ENCODE measurements around the gene TBX10.
"Not testable (repeated sequence)": the region's sequence is repeated elsewhere in the genome, so short reads cannot be mapped to it uniquely, and the experiment has no call there.

TBX10 gene

GRCh38 chr11:67645521-67646461 is 6.2 kb upstream of the TBX10 start:
- no peak for DNase-seq (ENCODE audit: low spot score)

- no peak for DNase-seq (ENCODE audit: low spot score)
Measured at GRCh38 chr11:67644472-67645418, 5.2 kb upstream of the TBX10 start.

GRCh38 chr11:67644042-67644441 is 4.5 kb upstream of the TBX10 start:
- DNase-seq (ENCODE audit: low spot score): no peak

GRCh38 chr11:67642173-67643120 is 2.9 kb upstream of the TBX10 start:
- no peak for DNase-seq (ENCODE audit: low spot score)

GRCh38 chr11:67641338-67642172 is 2.0 kb upstream of the TBX10 start:
- no peak for DNase-seq (ENCODE audit: low spot score)

- no peak for DNase-seq (ENCODE audit: low spot score)
Measured at GRCh38 chr11:67640758-67641337, 1.3 kb upstream of the TBX10 start.

- DNase-seq (ENCODE audit: low spot score): peak; percentile 61
Measured at GRCh38 chr11:67640021-67640757, 626 bp upstream of the TBX10 start.

GRCh38 chr11:67638535-67639437 is 777 bp downstream of the TBX10 start:
- DNase-seq (ENCODE audit: low spot score): no peak

GRCh38 chr11:67637441-67637840 is 2.1 kb downstream of the TBX10 start:
- DNase-seq (ENCODE audit: low spot score): not testable (repeated sequence)

GRCh38 chr11:67636962-67637361 is 2.6 kb downstream of the TBX10 start:
- DNase-seq (ENCODE audit: low spot score): no peak

- DNase-seq (ENCODE audit: low spot score): no peak
Measured at GRCh38 chr11:67635231-67635521, 4.4 kb downstream of the TBX10 start.

- no peak for DNase-seq (ENCODE audit: low spot score)
Measured at GRCh38 chr11:67634366-67635230, 5.0 kb downstream of the TBX10 start.

GRCh38 chr11:67633758-67634365 is 5.7 kb downstream of the TBX10 start:
- DNase-seq (ENCODE audit: low spot score): no peak

GRCh38 chr11:67632982-67633755 is 6.4 kb downstream of the TBX10 start:
- DNase-seq (ENCODE audit: low spot score): no peak

GRCh38 chr11:67632175-67632981 is 7.2 kb downstream of the TBX10 start:
- no peak for DNase-seq (ENCODE audit: low spot score)

GRCh38 chr11:67631853-67632174 is 7.7 kb downstream of the TBX10 start:
- no peak for DNase-seq (ENCODE audit: low spot score)

Measured in CD4-positive, alpha-beta T cell treated with Interleukin-2 at 100 ng/mL for 4 hours (primary cell).